Stomach (tissue), 9 donors: ENCODE results near the gene LTB4R2. TPM values are rescaled to one million over a fixed set of nuclear protein-coding genes. Genes with fewer than 3 reads are reported as not detected.

Experiments used
- DNase-seq, 2 donors: peaks; one replicate each; pipeline versions ENCODE4 v3.0.0 to v3.0.0-alpha.2; 2013 to 2019
- H3K27ac ChIP-seq, 5 donors: fragments of 200-600 bp in 4 of 5; sonication (generic) in 4 of 5; one replicate each; pipeline ENCODE4 v1.5.1; 2013 to 2019; ENCODE audit warnings: mild to moderate bottlenecking in 1 of 5, moderate library complexity in 1 of 5
- H3K27me3 ChIP-seq, 3 donors: fragments of 200-600 bp; sonication (generic); one replicate each; pipeline ENCODE4 v1.5.1; 2017 to 2019; ENCODE audit warnings: mixed run types in 1 of 3
- H3K36me3 ChIP-seq, 4 donors: fragments of 200-600 bp; sonication (generic); 1 replicate in 3 of 4; 2 replicates in 1 of 4; pipeline ENCODE4 v1.5.1; 2016 to 2019
- H3K4me1 ChIP-seq, 4 donors: fragments of 200-600 bp; sonication (generic); one replicate each; pipeline ENCODE4 v1.5.1; 2016 to 2019
- H3K4me3 ChIP-seq, 4 donors: fragments of 200-600 bp; sonication (generic) in 3 of 4; one replicate each; pipeline ENCODE4 v1.5.1; 2016 to 2019; ENCODE audit warnings: mild to moderate bottlenecking in 1 of 4
- H3K9me3 ChIP-seq, 4 donors: fragments of 200-600 bp; sonication (generic); one replicate each; pipeline ENCODE4 v1.5.1; 2016 to 2019
- CTCF ChIP-seq, 7 experiments: fragments of 450-650 bp in 4 of 7; fragments of 200-600 bp in 3 of 7; sonication (generic) in 3 of 7; IDR thresholded peaks; one replicate each; pipeline ENCODE4 v1.5.1; 2016 to 2019; ENCODE audit warnings: antibody characterized with exemption in 7 of 7, control low read depth in 2 of 7, mild to moderate bottlenecking in 1 of 7
- EP300 ChIP-seq: sonication (generic); formaldehyde crosslinking; IDR thresholded peaks from one replicate; pipeline ENCODE4 v1.6.1; 2017; ENCODE audit warnings: antibody characterized with exemption
- POLR2A ChIP-seq, 4 donors: fragments of 450-650 bp; IDR thresholded peaks; one replicate each; pipeline ENCODE4 v1.6.1; 2016; ENCODE audit warnings: antibody characterized with exemption in 4 of 4, control low read depth in 2 of 4, mild to moderate bottlenecking in 1 of 4, moderate library complexity in 1 of 4
- POLR2AphosphoS5 ChIP-seq, 3 donors: sonication (generic); formaldehyde crosslinking; IDR thresholded peaks; one replicate each; pipeline ENCODE4 v1.6.1; 2016; ENCODE audit warnings: antibody characterized with exemption in 3 of 3
- WGBS, 5 donors: extraction: QIAGEN DNeasy Blood & Tissue Kit in 3 of 5; methylation state at CpG; one replicate each; pipeline versions ENCODE4 v1.1.5 to v1.1.7; 2013 to 2018; 5-methylcytosine and 5-hydroxymethylcytosine counted together
- intact Hi-C: fragments of 100-400 bp; cut with DNase I; formaldehyde crosslinking; loops from one replicate; pipeline ENCODE4 v1.15.1; 2023; ENCODE audit warnings: low total_unique reads
- polyA plus RNA-seq, 3 donors: library from polyadenylated mRNA; stranded (reverse); fragments of 200-250 nt; gene quantifications; one replicate each; pipeline ENCODE4 v1.2.3, GENCODE V29; 2013
- total RNA-seq, 5 donors: library from RNA; depleted of rRNA; stranded (reverse); fragments of >200 nt; gene quantifications; one replicate each; pipeline versions ENCODE4 v1.1.0 to v1.2.3, GENCODE V29; 2014 to 2016
- donor health status: healthy with polysubstance abuse.
- donor health status: Bipolar disorder and iron deficiency.
- donor health status: healthy.

LTB4R2 gene
- total and polyA plus RNA-seq, 8 donors = 0.25 to 71.5 (median 11.0) TPM; not detected in 2

GRCh38 chr14:24266344-24267244, 43.3 kb upstream of the LTB4R2 start:
- WGBS, 5 donors = 86 to 92% (median 90%) methylated on average over 18 of the region's 18 CpGs
- no peak for TF ChIP-seq POLR2A (IDR thresholded peaks at IDR 0.05)
- no peak for TF ChIP-seq CTCF (IDR thresholded peaks at IDR 0.05)
- H3K27me3 ChIP-seq = no peaks in the 10 kb centered on the region
- no peak for DNase-seq
- H3K36me3 ChIP-seq = peaks cover 30 to 65% (median 56%) of the 10 kb centered on the region in 4 donors
- H3K4me3 ChIP-seq = no peak overlapping the region
- no peaks in the 10 kb centered on the region for H3K9me3 ChIP-seq
- H3K4me1 ChIP-seq = peaks cover 0 to 10% (median 7%) of the 10 kb centered on the region in 4 donors
- H3K27ac ChIP-seq = no peak overlapping the region
- intact Hi-C loops = no loop called here

- intact Hi-C loops = no loop called here
- WGBS, 5 donors = 87 to 94% (median 93%) methylated on average over 4 to 9 of the region's 9 CpGs
- H3K4me3 ChIP-seq = no peak overlapping the region
- TF ChIP-seq CTCF (IDR thresholded peaks at IDR 0.05) = no peak
- no peak for TF ChIP-seq POLR2A (IDR thresholded peaks at IDR 0.05)
- no peak for TF ChIP-seq POLR2AphosphoS5 (IDR thresholded peaks at IDR 0.05)
- no peak for TF ChIP-seq EP300
- peaks cover 30 to 65% (median 56%) of the 10 kb centered on the region in 4 donors for H3K36me3 ChIP-seq
- no peak overlapping the region for H3K27ac ChIP-seq
- H3K9me3 ChIP-seq = no peaks in the 10 kb centered on the region
- no peaks in the 10 kb centered on the region for H3K27me3 ChIP-seq
- no peak for DNase-seq
- peaks cover 0 to 19% (median 12%) of the 10 kb centered on the region in 4 donors for H3K4me1 ChIP-seq
These were observed 42.4 kb upstream of the LTB4R2 start for GRCh38 chr14:24267516-24267915.

- peaks cover 3 to 26% (median 15%) of the 10 kb centered on the region in 4 donors for H3K4me1 ChIP-seq
- intact Hi-C loops = no loop called here
- H3K9me3 ChIP-seq = no peaks in the 10 kb centered on the region
- peaks cover 30 to 65% (median 56%) of the 10 kb centered on the region in 4 donors for H3K36me3 ChIP-seq
- H3K4me3 ChIP-seq = no peak overlapping the region
- no peaks in the 10 kb centered on the region for H3K27me3 ChIP-seq
- no peak for TF ChIP-seq CTCF (IDR thresholded peaks at IDR 0.05)
- TF ChIP-seq POLR2A (IDR thresholded peaks at IDR 0.05) = no peak
- TF ChIP-seq EP300 = no peak
- TF ChIP-seq POLR2AphosphoS5 (IDR thresholded peaks at IDR 0.05) = no peak
- no peak overlapping the region for H3K27ac ChIP-seq
- 89 to 96% (median 94%) methylated on average over 9 of the region's 9 CpGs for WGBS, 5 donors
- no peak for DNase-seq
These were observed 41.7 kb upstream of the LTB4R2 start for GRCh38 chr14:24268225-24268624.

- peaks cover 9 to 37% (median 25%) of the 10 kb centered on the region in 4 donors for H3K4me1 ChIP-seq
- H3K36me3 ChIP-seq = peaks cover 30 to 57% (median 55%) of the 10 kb centered on the region in 4 donors
- H3K27ac ChIP-seq = no peak overlapping the region
- TF ChIP-seq POLR2AphosphoS5 (IDR thresholded peaks at IDR 0.05) (no peak), CTCF (IDR thresholded peaks at IDR 0.05) (no peak), POLR2A (IDR thresholded peaks at IDR 0.05) (no peak), EP300 (no peak)
- H3K4me3 ChIP-seq = no peak overlapping the region
- intact Hi-C loops = no loop called here
- WGBS, 5 donors = 94 to 98% (median 96%) methylated on average over 6 to 8 of the region's 8 CpGs
- H3K9me3 ChIP-seq = no peaks in the 10 kb centered on the region
- DNase-seq = no peak
- H3K27me3 ChIP-seq = no peaks in the 10 kb centered on the region
These were observed 40.6 kb upstream of the LTB4R2 start for GRCh38 chr14:24269368-24269767.
